GM19351 (cell line): ENCODE data around the gene RBPJ.

Experiments
- ATAC-seq: cut with Tn5 transposase; IDR thresholded peaks from one replicate; pipeline ENCODE4 v1.9.1; 2021; ENCODE audit warnings: mild to moderate bottlenecking, moderate library complexity; ENCODE audit not compliant: unreplicated experiment

Gene RBPJ

GRCh38 chr4:26412381-26413372, 91.9 kb downstream of the RBPJ start:
- ATAC-seq = no peak

- no peak for ATAC-seq
Observed at GRCh38 chr4:26413582-26413981, 92.8 kb downstream of the RBPJ start.

- ATAC-seq = no peak
Observed at GRCh38 chr4:26418107-26418506, 97.3 kb downstream of the RBPJ start.

- no peak for ATAC-seq
Observed at GRCh38 chr4:26418850-26419249, 98.0 kb downstream of the RBPJ start.

DNA sequence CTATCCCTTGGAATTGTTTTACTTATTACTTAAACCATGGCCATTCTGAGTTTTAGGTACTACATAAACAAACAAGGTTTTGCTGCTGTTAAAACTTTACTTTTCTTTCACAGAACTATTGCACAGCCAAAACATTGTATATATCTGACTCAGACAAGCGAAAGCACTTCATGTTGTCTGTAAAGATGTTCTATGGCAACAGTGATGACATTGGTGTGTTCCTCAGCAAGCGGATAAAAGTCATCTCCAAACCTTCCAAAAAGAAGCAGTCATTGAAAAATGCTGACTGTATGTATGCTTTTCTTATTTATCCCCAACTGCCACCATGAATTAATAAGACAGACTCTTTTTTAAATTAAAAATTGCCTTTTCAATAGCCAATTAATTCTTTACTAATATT, 99.6 kb downstream of the RBPJ start:
- ATAC-seq = no peak

GRCh38 chr4:26420913-26421312, 100.1 kb downstream of the RBPJ start:
- ATAC-seq = no peak

DNA sequence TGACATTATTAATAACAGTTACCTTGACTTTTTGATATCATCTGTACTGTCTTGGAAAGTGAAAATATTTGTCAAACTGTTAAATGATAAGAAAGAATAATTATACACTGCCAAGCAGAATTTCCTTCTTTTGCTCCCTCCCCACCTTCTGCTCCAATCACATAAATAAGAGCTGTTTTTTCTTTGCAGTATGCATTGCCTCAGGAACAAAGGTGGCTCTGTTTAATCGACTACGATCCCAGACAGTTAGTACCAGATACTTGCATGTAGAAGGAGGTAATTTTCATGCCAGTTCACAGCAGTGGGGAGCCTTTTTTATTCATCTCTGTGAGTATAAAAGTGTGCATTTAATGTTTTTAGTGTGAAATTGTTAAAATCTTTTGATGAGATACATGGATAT, 103.3 kb downstream of the RBPJ start:
- ATAC-seq = no peak

- no peak for ATAC-seq
Observed at GRCh38 chr4:26424838-26425237, 104.0 kb downstream of the RBPJ start.

GRCh38 chr4:26425953-26426352, 105.1 kb downstream of the RBPJ start:
- no peak for ATAC-seq

GRCh38 chr4:26426892-26427291, 106.1 kb downstream of the RBPJ start:
- no peak for ATAC-seq

GRCh38 chr4:26429910-26430309, 109.1 kb downstream of the RBPJ start:
- ATAC-seq = no peak

GRCh38 chr4:26431461-26432180, 110.8 kb downstream of the RBPJ start:
- ATAC-seq = no peak

- no peak for ATAC-seq
Observed at GRCh38 chr4:26432419-26432818, 111.6 kb downstream of the RBPJ start.

DNA sequence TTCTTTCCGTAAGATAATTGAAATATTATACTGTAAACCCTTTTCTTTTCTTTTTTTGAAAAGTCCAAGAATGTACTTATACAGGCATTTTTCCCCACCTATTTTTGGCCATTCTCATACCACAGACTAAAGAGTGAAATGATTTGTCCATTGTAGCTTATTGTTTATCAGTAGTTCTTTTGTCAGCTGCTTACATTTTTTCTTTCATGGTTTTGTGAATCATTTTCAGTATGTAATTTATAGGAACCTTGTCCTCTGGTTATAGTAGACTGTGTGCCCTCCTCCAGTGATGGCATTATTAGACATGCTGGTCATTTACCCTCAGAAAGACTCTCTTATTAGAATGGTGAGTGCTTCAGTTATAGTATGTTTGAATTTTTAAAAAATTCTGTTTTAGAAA, 112.7 kb downstream of the RBPJ start:
- ATAC-seq = no peak

DNA sequence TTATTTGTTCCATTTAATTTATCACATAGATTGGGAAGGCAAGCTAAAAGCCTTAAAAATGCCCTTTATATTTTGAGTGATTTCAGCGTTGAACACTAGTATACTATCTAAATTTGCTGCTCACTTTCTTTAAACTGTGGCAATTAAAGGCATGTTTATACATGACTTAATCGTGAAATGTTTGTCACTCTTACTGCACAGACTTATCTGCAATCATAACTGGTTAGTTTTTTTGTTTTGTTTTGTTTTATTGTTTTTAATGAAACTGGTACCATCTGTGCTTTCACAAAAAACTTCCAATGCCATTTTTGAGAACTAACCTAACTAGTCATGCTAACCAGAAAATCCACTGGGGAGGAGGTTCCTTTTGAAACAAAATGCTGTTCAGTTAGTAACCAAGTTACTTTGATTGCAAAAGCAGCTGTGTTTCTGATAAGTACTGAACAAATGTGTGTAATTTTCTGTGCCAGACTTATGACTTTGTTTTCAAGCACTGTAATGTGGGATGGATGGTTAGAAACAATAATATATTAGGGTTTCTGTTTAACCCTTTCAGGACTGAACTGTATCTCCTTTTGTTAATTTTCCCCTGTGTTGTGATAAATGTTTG, 113.3 kb downstream of the RBPJ start:
- ATAC-seq = no peak

DNA sequence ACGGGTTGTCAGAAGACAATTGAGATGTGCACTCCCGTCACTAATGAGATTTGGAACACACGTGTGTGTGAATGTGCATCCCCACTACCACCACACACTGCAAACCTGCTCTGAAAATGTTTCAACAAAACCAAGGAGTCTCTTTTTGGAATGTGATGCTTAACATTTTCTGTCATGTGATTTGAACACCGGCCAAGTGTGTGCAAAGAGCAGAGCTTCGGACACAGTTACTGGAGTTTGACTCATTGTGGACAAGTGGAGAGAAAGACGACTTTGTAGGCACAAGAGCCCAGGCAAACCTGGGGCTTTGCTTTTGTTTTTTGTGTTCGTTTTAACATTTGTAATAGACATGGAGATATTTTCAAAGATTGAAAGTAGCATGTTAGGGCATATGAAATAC, 120.3 kb downstream of the RBPJ start:
- ATAC-seq = no peak

DNA sequence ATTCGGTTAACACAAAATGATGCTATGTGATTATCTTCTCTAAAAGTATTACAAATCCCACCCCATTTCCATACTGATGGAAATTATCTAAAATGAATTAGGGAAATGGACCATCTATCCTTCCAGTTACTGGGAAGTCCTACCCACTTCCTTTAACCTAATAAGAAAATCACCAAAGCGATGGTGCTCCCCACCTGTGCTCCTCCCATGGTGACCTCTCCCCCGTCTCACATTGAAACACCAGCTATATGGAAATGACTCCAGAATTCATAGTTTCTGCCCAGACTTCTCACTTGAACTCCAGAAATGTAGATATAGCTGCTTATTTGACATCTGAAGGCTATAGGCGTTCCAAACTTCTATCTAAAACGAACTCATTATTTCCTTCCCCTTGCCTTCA, 121.0 kb downstream of the RBPJ start:
- ATAC-seq = no peak

DNA sequence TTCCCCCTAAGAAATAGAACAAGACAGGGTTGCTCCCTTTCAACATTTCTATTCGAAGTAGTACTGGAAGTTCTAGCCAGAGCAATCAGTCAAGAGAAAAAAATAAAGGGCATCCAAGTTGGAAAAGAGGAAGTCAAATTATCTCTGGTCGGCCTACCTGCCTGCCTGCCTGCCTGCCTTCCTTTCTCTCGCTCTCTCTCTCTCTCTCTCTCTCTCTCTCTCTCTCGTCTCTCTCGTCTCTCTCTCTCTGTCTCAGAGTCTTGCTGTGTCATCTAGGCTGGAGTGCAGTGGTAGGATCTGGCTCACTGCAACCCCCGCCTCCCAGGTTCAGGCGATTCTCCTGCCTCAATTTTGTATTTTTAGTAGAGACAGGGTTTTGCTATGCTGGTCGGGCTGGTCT, 126.6 kb downstream of the RBPJ start:
- ATAC-seq = no peak

GRCh38 chr4:26450418-26450817, 129.6 kb downstream of the RBPJ start:
- no peak for ATAC-seq

DNA sequence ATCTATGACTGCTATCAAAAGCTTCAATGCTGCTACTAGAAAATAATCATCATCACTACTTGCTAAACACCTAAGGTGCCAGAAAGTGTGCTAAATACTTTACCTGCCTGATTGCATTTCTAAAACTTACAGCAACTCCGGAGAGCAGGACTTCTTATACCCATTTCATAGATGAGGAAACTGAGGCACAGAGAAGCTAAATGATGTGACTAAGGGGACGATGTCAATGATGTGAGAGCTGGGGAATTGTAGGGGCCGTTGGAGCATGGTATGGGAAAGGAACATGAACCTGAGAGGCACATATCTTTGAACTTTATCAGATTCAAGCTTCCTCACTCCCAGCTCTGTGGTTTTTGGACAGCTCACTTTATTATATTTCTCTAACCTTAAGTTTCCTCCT, 130.8 kb downstream of the RBPJ start:
- ATAC-seq = no peak
